ENCODE data around the gene SLC25A25.
A peak's percentile ranks its signal among the peaks of the same experiment; 100 is the strongest.
"Not testable (repeated sequence)": the region's sequence is repeated elsewhere in the genome, so short reads cannot be mapped to it uniquely, and the experiment has no call there.

Gene SLC25A25

GRCh38 chr9:128026255-128026772, 41.7 kb upstream of the SLC25A25 start:
- H3K4me3 ChIP-seq (ENCODE audit: low read depth, low read length), result no peak overlapping the region
- DNase-seq (ENCODE audit: low read depth), result no peak
- no peak for TF ChIP-seq CTCF (IDR thresholded peaks at IDR 0.05; ENCODE audit: control insufficient read depth, extremely low read depth, insufficient read depth)

GRCh38 chr9:128026773-128027541, 41.1 kb upstream of the SLC25A25 start:
- no peak for DNase-seq (ENCODE audit: low read depth)

GRCh38 chr9:128027705-128028104, 40.3 kb upstream of the SLC25A25 start:
- H3K4me3 ChIP-seq (ENCODE audit: low read depth, low read length), result no peak overlapping the region
- DNase-seq (ENCODE audit: low read depth), result no peak
- TF ChIP-seq CTCF (IDR thresholded peaks at IDR 0.05; ENCODE audit: control insufficient read depth, extremely low read depth, insufficient read depth), result no peak

More at GRCh38 chr9:128026773-128027541, 41.1 kb upstream of the SLC25A25 start:
- no peak overlapping the region for H3K4me3 ChIP-seq (ENCODE audit: low read depth, low read length)
- no peak for TF ChIP-seq CTCF (IDR thresholded peaks at IDR 0.05; ENCODE audit: control insufficient read depth, extremely low read depth, insufficient read depth)

- TF ChIP-seq CTCF (IDR thresholded peaks at IDR 0.05; ENCODE audit: control insufficient read depth, extremely low read depth, insufficient read depth), result no peak
- DNase-seq (ENCODE audit: low read depth), result no peak
- no peak overlapping the region for H3K4me3 ChIP-seq (ENCODE audit: low read depth, low read length)
Measured at GRCh38 chr9:128033609-128034008, 34.4 kb upstream of the SLC25A25 start.

- H3K4me3 ChIP-seq (ENCODE audit: low read depth, low read length), result no peak overlapping the region
- peak; percentile 80 for DNase-seq (ENCODE audit: low read depth)
- peak; percentile 80 for TF ChIP-seq CTCF (IDR thresholded peaks at IDR 0.05; ENCODE audit: control insufficient read depth, extremely low read depth, insufficient read depth)
Measured at GRCh38 chr9:128034821-128035652, 33.0 kb upstream of the SLC25A25 start.

- H3K4me3 ChIP-seq (ENCODE audit: low read depth, low read length), result not testable (repeated sequence)
Measured at GRCh38 chr9:128036522-128036921, 31.5 kb upstream of the SLC25A25 start.

GRCh38 chr9:128040783-128041182, 27.2 kb upstream of the SLC25A25 start:
- DNase-seq (ENCODE audit: low read depth); H3K4me3 ChIP-seq (ENCODE audit: low read depth, low read length): not testable (repeated sequence)

More at GRCh38 chr9:128036522-128036921, 31.5 kb upstream of the SLC25A25 start:
- not testable (repeated sequence) for DNase-seq (ENCODE audit: low read depth)
